Activated B cell treated with CpG ODN at 0.5 μM for 24 hours (primary cell): ENCODE data around the gene PTPRK. TPM values are rescaled to one million over a fixed set of nuclear protein-coding genes. Genes with fewer than 3 reads are reported as not detected.

ENCODE experiments used
- ATAC-seq: fragments of 200-7000 bp; cut with Tn5 transposase; one replicate; pipeline ENCODE4 v1.10.0; 2021; ENCODE audit warnings: low read depth, mild to moderate bottlenecking, moderate library complexity
- CTCF ChIA-PET: fragments of 350-600 bp; sonication (Branson Sonifier 250); formaldehyde crosslinking; loops from one replicate; lab custom pipeline; 2021; ENCODE audit warnings: antibody characterized with exemption; lab: Charles Lee
- POLR2A ChIA-PET: fragments of 350-600 bp; sonication (Branson Sonifier 250); formaldehyde crosslinking; loops from one replicate; lab custom pipeline; 2021; ENCODE audit warnings: antibody characterized with exemption; lab: Charles Lee
- DNase-seq: peaks from one replicate; pipeline ENCODE4 v3.0.0; 2022
- H3K27ac Mint-ChIP-seq: one replicate; pipeline ENCODE4 v1.8.0; 2020; ENCODE audit warnings: mixed read lengths
- H3K27me3 Mint-ChIP-seq: one replicate; pipeline ENCODE4 v1.8.0; 2021; ENCODE audit warnings: mixed read lengths
- H3K36me3 Mint-ChIP-seq: one replicate; pipeline ENCODE4 v1.8.0; 2021; ENCODE audit warnings: low read depth, mixed read lengths
- H3K4me1 Mint-ChIP-seq: one replicate; pipeline ENCODE4 v1.8.0; 2021; ENCODE audit warnings: mixed read lengths
- H3K4me3 Mint-ChIP-seq: one replicate; pipeline ENCODE4 v1.8.0; 2020; ENCODE audit warnings: mild to moderate bottlenecking, mixed read lengths
- H3K9me3 Mint-ChIP-seq: one replicate; pipeline ENCODE4 v1.8.0; 2020; ENCODE audit warnings: mixed read lengths
- intact Hi-C: fragments of 100-400 bp; cut with micrococcal nuclease; formaldehyde crosslinking; loops from one replicate; pipeline ENCODE4 v1.15.1; 2024
- total RNA-seq: library from RNA; stranded (reverse); gene quantifications from 2 replicates; pipeline ENCODE4 v1.2.3, GENCODE V29; 2022
- TF ChIP-seq, protein P1 (sequence below): fragments of 200-600 bp; IDR thresholded peaks from one replicate; pipeline ENCODE4 v1.8.0; 2022; ENCODE audit warnings: antibody characterized with exemption, mild to moderate bottlenecking

Gene PTPRK
- total RNA-seq, 1 donor from 2014 or later, result 14.2 TPM

GRCh38 chr6:128305976-128306375 is 214.4 kb downstream of the PTPRK start:
- TF ChIP-seq, protein P1, sequence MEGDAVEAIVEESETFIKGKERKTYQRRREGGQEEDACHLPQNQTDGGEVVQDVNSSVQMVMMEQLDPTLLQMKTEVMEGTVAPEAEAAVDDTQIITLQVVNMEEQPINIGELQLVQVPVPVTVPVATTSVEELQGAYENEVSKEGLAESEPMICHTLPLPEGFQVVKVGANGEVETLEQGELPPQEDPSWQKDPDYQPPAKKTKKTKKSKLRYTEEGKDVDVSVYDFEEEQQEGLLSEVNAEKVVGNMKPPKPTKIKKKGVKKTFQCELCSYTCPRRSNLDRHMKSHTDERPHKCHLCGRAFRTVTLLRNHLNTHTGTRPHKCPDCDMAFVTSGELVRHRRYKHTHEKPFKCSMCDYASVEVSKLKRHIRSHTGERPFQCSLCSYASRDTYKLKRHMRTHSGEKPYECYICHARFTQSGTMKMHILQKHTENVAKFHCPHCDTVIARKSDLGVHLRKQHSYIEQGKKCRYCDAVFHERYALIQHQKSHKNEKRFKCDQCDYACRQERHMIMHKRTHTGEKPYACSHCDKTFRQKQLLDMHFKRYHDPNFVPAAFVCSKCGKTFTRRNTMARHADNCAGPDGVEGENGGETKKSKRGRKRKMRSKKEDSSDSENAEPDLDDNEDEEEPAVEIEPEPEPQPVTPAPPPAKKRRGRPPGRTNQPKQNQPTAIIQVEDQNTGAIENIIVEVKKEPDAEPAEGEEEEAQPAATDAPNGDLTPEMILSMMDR, result no peak
- no peak for ATAC-seq
- H3K36me3 Mint-ChIP-seq, result no peaks in the 10 kb centered on the region
- no peak overlapping the region for H3K27ac Mint-ChIP-seq
- POLR2A ChIA-PET, result no interaction called here
- H3K27me3 Mint-ChIP-seq, result no peaks in the 10 kb centered on the region
- no peaks in the 10 kb centered on the region for H3K9me3 Mint-ChIP-seq
- intact Hi-C loops, result no loop called here
- no peak for DNase-seq
- no peak overlapping the region for H3K4me3 Mint-ChIP-seq
- CTCF ChIA-PET, result no interaction called here
- H3K4me1 Mint-ChIP-seq, result no peaks in the 10 kb centered on the region

GRCh38 chr6:128305228-128305627 is 215.2 kb downstream of the PTPRK start:
- no peaks in the 10 kb centered on the region for H3K4me1 Mint-ChIP-seq
- ATAC-seq (no peak), DNase-seq (no peak)
- CTCF ChIA-PET, result no interaction called here
- H3K27ac Mint-ChIP-seq, result no peak overlapping the region
- POLR2A ChIA-PET, result no interaction called here
- H3K4me3 Mint-ChIP-seq, result no peak overlapping the region
- no peaks in the 10 kb centered on the region for H3K27me3 Mint-ChIP-seq
- no peaks in the 10 kb centered on the region for H3K36me3 Mint-ChIP-seq
- TF ChIP-seq, protein P1, result no peak
- no peaks in the 10 kb centered on the region for H3K9me3 Mint-ChIP-seq
- intact Hi-C loops, result no loop called here

DNA sequence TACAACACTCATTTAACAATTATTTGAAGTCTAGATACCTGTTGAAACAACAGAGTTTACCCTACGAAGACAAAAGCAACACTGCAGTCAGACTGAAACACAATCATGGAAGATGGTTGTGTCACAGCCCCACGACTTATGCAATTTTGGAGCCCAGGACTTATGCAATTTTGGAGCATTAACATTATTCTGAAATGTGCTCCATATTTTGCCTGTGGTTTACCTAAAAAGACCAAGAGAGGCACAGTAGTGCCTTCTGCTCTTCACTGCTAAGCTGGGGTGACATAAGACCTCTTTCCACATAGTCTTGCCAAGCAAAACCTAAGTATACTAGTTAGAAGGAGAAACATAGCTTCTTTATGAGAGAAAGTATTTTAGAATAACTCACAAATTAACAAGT is 216.5 kb downstream of the PTPRK start:
- ChIA-PET CTCF (no interaction called here), POLR2A (no interaction called here)
- ATAC-seq, result no peak
- no peaks in the 10 kb centered on the region for H3K27me3 Mint-ChIP-seq
- H3K36me3 Mint-ChIP-seq, result no peaks in the 10 kb centered on the region
- H3K4me3 Mint-ChIP-seq, result no peak overlapping the region
- no peak overlapping the region for H3K27ac Mint-ChIP-seq
- no peaks in the 10 kb centered on the region for H3K9me3 Mint-ChIP-seq
- H3K4me1 Mint-ChIP-seq, result no peaks in the 10 kb centered on the region
- DNase-seq, result no peak
- intact Hi-C loops, result no loop called here
- TF ChIP-seq, protein P1, result no peak

DNA sequence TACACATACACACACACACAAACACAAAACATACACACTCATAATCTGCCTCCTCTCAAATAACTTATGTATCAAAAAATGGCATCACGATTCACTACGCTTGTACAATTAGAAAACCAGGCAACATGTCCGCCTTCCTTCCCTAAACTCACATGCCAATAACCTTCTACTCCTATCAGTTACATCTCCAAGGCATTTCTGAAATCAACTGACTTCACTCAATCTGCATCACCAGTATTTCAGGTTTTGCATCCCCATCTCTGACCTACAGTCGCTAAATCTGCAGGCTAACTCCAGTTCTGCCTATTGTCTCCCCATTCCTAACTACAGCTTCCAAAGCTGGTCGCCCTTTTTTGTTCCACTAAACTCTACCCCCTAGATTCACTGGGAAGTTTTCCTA is 217.5 kb downstream of the PTPRK start:
- no peak overlapping the region for H3K27ac Mint-ChIP-seq
- ATAC-seq (no peak), DNase-seq (no peak)
- ChIA-PET POLR2A (no interaction called here), CTCF (no interaction called here)
- H3K36me3 Mint-ChIP-seq, result no peaks in the 10 kb centered on the region
- no peak overlapping the region for H3K4me3 Mint-ChIP-seq
- H3K4me1 Mint-ChIP-seq, result no peaks in the 10 kb centered on the region
- TF ChIP-seq, protein P1, result no peak
- intact Hi-C loops, result no loop called here
- H3K9me3 Mint-ChIP-seq, result no peaks in the 10 kb centered on the region
- no peaks in the 10 kb centered on the region for H3K27me3 Mint-ChIP-seq

GRCh38 chr6:128295670-128296069 is 224.7 kb downstream of the PTPRK start:
- H3K4me1 Mint-ChIP-seq, result no peaks in the 10 kb centered on the region
- intact Hi-C loops, result no loop called here
- H3K27me3 Mint-ChIP-seq, result no peaks in the 10 kb centered on the region
- DNase-seq, result no peak
- TF ChIP-seq, protein P1, result no peak
- no peak overlapping the region for H3K4me3 Mint-ChIP-seq
- no peaks in the 10 kb centered on the region for H3K9me3 Mint-ChIP-seq
- CTCF ChIA-PET, result no interaction called here
- H3K36me3 Mint-ChIP-seq, result no peaks in the 10 kb centered on the region
- no peak for ATAC-seq
- no peak overlapping the region for H3K27ac Mint-ChIP-seq
- POLR2A ChIA-PET, result no interaction called here
